Putamen (tissue), 1 donor: ENCODE results near the gene SH2B3.

Experiments
- DNase-seq: peaks from one replicate; pipeline ENCODE4 v3.0.0-alpha.2; 2016; ENCODE audit warnings: low spot score

The SH2B3 gene

GRCh38 chr12:111444925-111445725 is 39.4 kb downstream of the SH2B3 start:
- peak; percentile 54 for DNase-seq

- no peak for DNase-seq
Observed at GRCh38 chr12:111445726-111446581, 40.2 kb downstream of the SH2B3 start.

- no peak for DNase-seq
Observed at GRCh38 chr12:111446631-111447570, 41.2 kb downstream of the SH2B3 start.

- no peak for DNase-seq
Observed at GRCh38 chr12:111447571-111448265, 42.0 kb downstream of the SH2B3 start.

GRCh38 chr12:111448266-111448830 is 42.6 kb downstream of the SH2B3 start:
- no peak for DNase-seq

GRCh38 chr12:111448846-111449790 is 43.4 kb downstream of the SH2B3 start:
- DNase-seq, result no peak

GRCh38 chr12:111450676-111451075 is 45.0 kb downstream of the SH2B3 start:
- DNase-seq, result no peak

GRCh38 chr12:111451232-111451631 is 45.5 kb downstream of the SH2B3 start:
- no peak for DNase-seq

GRCh38 chr12:111451649-111452129 is 46.0 kb downstream of the SH2B3 start:
- DNase-seq, result peak; percentile 67

- DNase-seq, result peak; percentile 57
Observed at GRCh38 chr12:111453071-111453989, 47.6 kb downstream of the SH2B3 start.

- no peak for DNase-seq
Observed at GRCh38 chr12:111454311-111454710, 48.6 kb downstream of the SH2B3 start.

- DNase-seq, result no peak
Observed at GRCh38 chr12:111454716-111455447, 49.2 kb downstream of the SH2B3 start.

- no peak for DNase-seq
Observed at GRCh38 chr12:111455448-111456320, 50.0 kb downstream of the SH2B3 start.

- no peak for DNase-seq
Observed at GRCh38 chr12:111457071-111457470, 51.3 kb downstream of the SH2B3 start.

- DNase-seq, result no peak
Observed at GRCh38 chr12:111457577-111457976, 51.9 kb downstream of the SH2B3 start.

GRCh38 chr12:111458546-111459172 is 52.9 kb downstream of the SH2B3 start:
- DNase-seq, result no peak
